Panc1 (cell line): ENCODE data around the gene AMDHD2. TPM values are rescaled to one million over a fixed set of nuclear protein-coding genes. Genes with fewer than 3 reads are reported as not detected.

Experiments
- ATAC-seq: fragments of 200-7000 bp; cut with Tn5 transposase; 2 replicates; pipeline ENCODE4 v1.9.1; 2020; ENCODE audit warnings: mild to moderate bottlenecking, moderate library complexity
- BruUV-seq: library from RNA; stranded (reverse); fragments of 400-500 nt; replicated peaks from 2 replicates; lab custom pipeline; 2021; lab: Mats Ljungman, UMichigan
- CTCF ChIA-PET: fragments of 300-600 bp; sonication (Branson Sonifier 250); formaldehyde crosslinking; loops from one replicate; lab custom pipeline; 2022; ENCODE audit warnings: antibody characterized with exemption; lab: Charles Lee
- POLR2A ChIA-PET: fragments of 300-600 bp; sonication (Branson Sonifier 250); formaldehyde crosslinking; loops from one replicate; lab custom pipeline; 2022; ENCODE audit warnings: antibody characterized with exemption; lab: Charles Lee
- DNase-seq: peaks from one replicate; pipeline ENCODE4 v3.0.0-alpha.2; 2010; ENCODE audit warnings: low read depth, low spot score
- H3K27ac ChIP-seq: 2 replicates; pipeline ENCODE4 v1.5.1; 2011; ENCODE audit warnings: mild to moderate bottlenecking, low read length, inconsistent platforms
- H3K27me3 ChIP-seq: fragments of 200-500 bp; sonication (Bioruptor generic); 2 replicates; pipeline ENCODE4 v1.6.0; 2014; ENCODE audit warnings: low read length, inconsistent platforms; ENCODE audit not compliant: control insufficient read depth, insufficient read depth
- H3K36me3 ChIP-seq: fragments of 200-500 bp; sonication (Bioruptor generic); 2 replicates; pipeline ENCODE4 v1.5.1; 2014; ENCODE audit warnings: inconsistent platforms, mild to moderate bottlenecking, low read length, moderate library complexity; ENCODE audit not compliant: control insufficient read depth, insufficient read depth
- H3K4me1 ChIP-seq: 2 replicates; pipeline ENCODE4 v1.5.1; 2011; ENCODE audit warnings: inconsistent platforms, mild to moderate bottlenecking, low read length, moderate library complexity; ENCODE audit not compliant: control insufficient read depth, insufficient read depth
- H3K4me3 ChIP-seq, 2 experiments: 2 replicates each; pipeline ENCODE4 v1.5.1; 2011 to 2012; ENCODE audit warnings: low read depth in 2 of 2, low read length in 2 of 2, mild to moderate bottlenecking in 2 of 2, inconsistent platforms in 1 of 2, moderate library complexity in 1 of 2
- H3K9me3 ChIP-seq: fragments of 200-500 bp; sonication (Bioruptor generic); 2 replicates; pipeline ENCODE4 v1.5.1; 2014; ENCODE audit warnings: low read depth, mild to moderate bottlenecking, inconsistent platforms, low read length, moderate library complexity; ENCODE audit not compliant: control insufficient read depth, insufficient read depth
- POLR2AphosphoS5 ChIP-seq: IDR thresholded peaks from 2 replicates; pipeline ENCODE4 v1.6.1; 2012; ENCODE audit warnings: mild to moderate bottlenecking, low read depth, low read length, moderate library complexity
- SIN3A ChIP-seq: IDR thresholded peaks from 2 replicates; pipeline ENCODE4 v1.6.1; 2012; ENCODE audit warnings: low read depth, mild to moderate bottlenecking, low read length, moderate library complexity, borderline replicate concordance; ENCODE audit not compliant: insufficient read depth
- TCF7L2 ChIP-seq: IDR thresholded peaks from 2 replicates; pipeline ENCODE4 v1.6.1; 2011; ENCODE audit warnings: mild to moderate bottlenecking, low read depth, low read length, inconsistent platforms
- in situ Hi-C: cut with HindIII; loops from 2 replicates; pipeline ENCODE4 v1.10.0; 2016; ENCODE audit warnings: low sequenced_read_pairs, low pct_unique_long_range_greater_than_20kb
- intact Hi-C: fragments of 100-400 bp; cut with micrococcal nuclease; formaldehyde crosslinking; loops from one replicate; pipeline ENCODE4 v1.10.0; 2022; ENCODE audit not compliant: unreplicated experiment
- total RNA-seq: library from RNA; stranded (reverse); gene quantifications from one replicate; pipeline ENCODE4 v1.2.1, GENCODE V29; 2021; ENCODE audit not compliant: unreplicated experiment
- TF ChIP-seq, protein P1 (sequence below): fragments of 450-650 bp; IDR thresholded peaks from 2 replicates; pipeline ENCODE4 v1.5.1; 2017; ENCODE audit warnings: mild to moderate bottlenecking
- TF ChIP-seq, protein P2 (sequence below), 2 experiments: IDR thresholded peaks; 2 replicates each; pipeline ENCODE4 v1.6.1; 2011 to 2012; ENCODE audit warnings: low read depth in 2 of 2, control low read depth in 1 of 2, low read length in 1 of 2, mild to moderate bottlenecking in 1 of 2, moderate library complexity in 1 of 2; ENCODE audit not compliant: insufficient read depth in 1 of 2

AMDHD2 gene
- total RNA-seq, 1 experiment from 2014 or later: 87.5 TPM

DNA sequence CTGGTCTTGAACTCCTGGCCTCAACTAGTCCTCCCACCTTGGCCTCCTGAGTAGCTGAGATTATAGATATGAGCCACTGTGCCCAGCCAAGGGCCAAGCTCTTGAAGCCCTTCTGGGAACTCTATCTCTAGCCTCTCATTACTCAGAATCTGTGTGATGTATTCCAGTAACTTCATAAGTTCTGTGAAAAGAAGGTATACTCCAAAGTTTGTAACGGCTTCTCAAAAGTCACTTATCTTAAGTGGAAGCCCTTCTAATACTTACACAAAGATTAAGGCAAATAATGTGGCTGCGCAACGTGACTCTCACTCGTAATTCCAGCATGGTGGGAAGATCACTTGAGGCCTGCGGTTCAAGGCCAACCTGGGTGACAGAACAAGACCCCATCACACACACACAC is 25.6 kb upstream of the AMDHD2 start:
- no TSS peak for BruUV-seq
- in situ Hi-C loops (no loop called here), intact Hi-C loops (no loop called here)
- TF ChIP-seq, protein P1, sequence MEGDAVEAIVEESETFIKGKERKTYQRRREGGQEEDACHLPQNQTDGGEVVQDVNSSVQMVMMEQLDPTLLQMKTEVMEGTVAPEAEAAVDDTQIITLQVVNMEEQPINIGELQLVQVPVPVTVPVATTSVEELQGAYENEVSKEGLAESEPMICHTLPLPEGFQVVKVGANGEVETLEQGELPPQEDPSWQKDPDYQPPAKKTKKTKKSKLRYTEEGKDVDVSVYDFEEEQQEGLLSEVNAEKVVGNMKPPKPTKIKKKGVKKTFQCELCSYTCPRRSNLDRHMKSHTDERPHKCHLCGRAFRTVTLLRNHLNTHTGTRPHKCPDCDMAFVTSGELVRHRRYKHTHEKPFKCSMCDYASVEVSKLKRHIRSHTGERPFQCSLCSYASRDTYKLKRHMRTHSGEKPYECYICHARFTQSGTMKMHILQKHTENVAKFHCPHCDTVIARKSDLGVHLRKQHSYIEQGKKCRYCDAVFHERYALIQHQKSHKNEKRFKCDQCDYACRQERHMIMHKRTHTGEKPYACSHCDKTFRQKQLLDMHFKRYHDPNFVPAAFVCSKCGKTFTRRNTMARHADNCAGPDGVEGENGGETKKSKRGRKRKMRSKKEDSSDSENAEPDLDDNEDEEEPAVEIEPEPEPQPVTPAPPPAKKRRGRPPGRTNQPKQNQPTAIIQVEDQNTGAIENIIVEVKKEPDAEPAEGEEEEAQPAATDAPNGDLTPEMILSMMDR: no peak
- TF ChIP-seq SIN3A (no peak), TCF7L2 (no peak), POLR2AphosphoS5 (no peak)
- TF ChIP-seq, protein P2, sequence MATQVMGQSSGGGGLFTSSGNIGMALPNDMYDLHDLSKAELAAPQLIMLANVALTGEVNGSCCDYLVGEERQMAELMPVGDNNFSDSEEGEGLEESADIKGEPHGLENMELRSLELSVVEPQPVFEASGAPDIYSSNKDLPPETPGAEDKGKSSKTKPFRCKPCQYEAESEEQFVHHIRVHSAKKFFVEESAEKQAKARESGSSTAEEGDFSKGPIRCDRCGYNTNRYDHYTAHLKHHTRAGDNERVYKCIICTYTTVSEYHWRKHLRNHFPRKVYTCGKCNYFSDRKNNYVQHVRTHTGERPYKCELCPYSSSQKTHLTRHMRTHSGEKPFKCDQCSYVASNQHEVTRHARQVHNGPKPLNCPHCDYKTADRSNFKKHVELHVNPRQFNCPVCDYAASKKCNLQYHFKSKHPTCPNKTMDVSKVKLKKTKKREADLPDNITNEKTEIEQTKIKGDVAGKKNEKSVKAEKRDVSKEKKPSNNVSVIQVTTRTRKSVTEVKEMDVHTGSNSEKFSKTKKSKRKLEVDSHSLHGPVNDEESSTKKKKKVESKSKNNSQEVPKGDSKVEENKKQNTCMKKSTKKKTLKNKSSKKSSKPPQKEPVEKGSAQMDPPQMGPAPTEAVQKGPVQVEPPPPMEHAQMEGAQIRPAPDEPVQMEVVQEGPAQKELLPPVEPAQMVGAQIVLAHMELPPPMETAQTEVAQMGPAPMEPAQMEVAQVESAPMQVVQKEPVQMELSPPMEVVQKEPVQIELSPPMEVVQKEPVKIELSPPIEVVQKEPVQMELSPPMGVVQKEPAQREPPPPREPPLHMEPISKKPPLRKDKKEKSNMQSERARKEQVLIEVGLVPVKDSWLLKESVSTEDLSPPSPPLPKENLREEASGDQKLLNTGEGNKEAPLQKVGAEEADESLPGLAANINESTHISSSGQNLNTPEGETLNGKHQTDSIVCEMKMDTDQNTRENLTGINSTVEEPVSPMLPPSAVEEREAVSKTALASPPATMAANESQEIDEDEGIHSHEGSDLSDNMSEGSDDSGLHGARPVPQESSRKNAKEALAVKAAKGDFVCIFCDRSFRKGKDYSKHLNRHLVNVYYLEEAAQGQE (IDR thresholded peaks at IDR 0.05; ENCODE audit: insufficient read depth in 1 of 2, low read depth in 2 of 2, low read length in 1 of 2): no peak
- no peaks in the 10 kb centered on the region for H3K4me1 ChIP-seq
- ChIA-PET CTCF (no interaction called here), POLR2A (no interaction called here)
- no peaks in the 10 kb centered on the region for H3K9me3 ChIP-seq
- DNase-seq (no peak), ATAC-seq (no peak)
- no peak overlapping the region for H3K27ac ChIP-seq
- no peaks in the 10 kb centered on the region for H3K27me3 ChIP-seq
- H3K36me3 ChIP-seq: no peaks in the 10 kb centered on the region
- no peak overlapping the region for H3K4me3 ChIP-seq

DNA sequence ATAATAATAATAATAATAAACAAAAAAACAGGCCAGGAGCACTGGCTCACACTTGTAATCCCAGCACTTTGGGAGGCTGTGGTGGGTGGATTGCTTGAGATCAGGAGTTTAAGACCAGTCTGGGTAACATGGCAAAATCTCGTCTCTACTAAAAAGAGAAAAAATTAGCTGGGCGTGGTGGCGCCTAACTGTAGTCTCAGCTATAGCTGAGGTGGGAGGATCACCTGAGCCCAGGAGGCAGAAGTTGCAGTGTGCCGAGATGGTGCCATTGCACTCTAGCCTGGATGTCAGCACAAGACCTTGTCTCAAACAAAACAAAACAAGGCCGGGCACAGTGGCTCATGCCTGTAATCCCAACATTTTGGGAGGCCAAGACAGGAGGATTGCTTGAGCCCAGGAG is 25.1 kb upstream of the AMDHD2 start:
- CTCF ChIA-PET: no interaction called here
- no TSS peak for BruUV-seq
- ATAC-seq: no peak

More for the DNA sequence above, 25.1 kb upstream of the AMDHD2 start:
- in situ Hi-C loops: no loop called here
- Histone ChIP-seq H3K27me3 (no peaks in the 10 kb centered on the region), H3K4me1 (no peaks in the 10 kb centered on the region), H3K27ac (no peak overlapping the region), H3K36me3 (no peaks in the 10 kb centered on the region), H3K4me3 (no peak overlapping the region), H3K9me3 (no peaks in the 10 kb centered on the region)
- no peak for TF ChIP-seq SIN3A
- no peak for TF ChIP-seq TCF7L2
- TF ChIP-seq POLR2AphosphoS5: no peak
- TF ChIP-seq, protein P1: no peak
- TF ChIP-seq, protein P2 (IDR thresholded peaks at IDR 0.05; ENCODE audit: insufficient read depth in 1 of 2, low read depth in 2 of 2, low read length in 1 of 2): no peak
- intact Hi-C loops: no loop called here
- POLR2A ChIA-PET: no interaction called here
- DNase-seq: no peak
